GM13976 (cell line): ENCODE results near the gene SLC35F1.

Source experiments
- DNase-seq: peaks from one replicate; pipeline ENCODE4 v3.0.0; 2012; ENCODE audit warnings: low spot score
- in situ Hi-C: fragments of 300-500 bp; cut with MboI; formaldehyde crosslinking; loops from one replicate; pipeline ENCODE4 v1.12.0; 2022; ENCODE audit warnings: low sequenced_read_pairs, mixed read lengths, inconsistent platforms; ENCODE audit not compliant: unreplicated experiment
- TF ChIP-seq, protein P1 (sequence below): IDR thresholded peaks from 2 replicates; pipeline ENCODE4 v1.5.1; 2012; ENCODE audit warnings: borderline replicate concordance, mild to moderate bottlenecking; ENCODE audit not compliant: insufficient read depth; ENCODE audit errors: extremely low read depth, missing control alignments, control extremely low read depth

Gene SLC35F1

DNA sequence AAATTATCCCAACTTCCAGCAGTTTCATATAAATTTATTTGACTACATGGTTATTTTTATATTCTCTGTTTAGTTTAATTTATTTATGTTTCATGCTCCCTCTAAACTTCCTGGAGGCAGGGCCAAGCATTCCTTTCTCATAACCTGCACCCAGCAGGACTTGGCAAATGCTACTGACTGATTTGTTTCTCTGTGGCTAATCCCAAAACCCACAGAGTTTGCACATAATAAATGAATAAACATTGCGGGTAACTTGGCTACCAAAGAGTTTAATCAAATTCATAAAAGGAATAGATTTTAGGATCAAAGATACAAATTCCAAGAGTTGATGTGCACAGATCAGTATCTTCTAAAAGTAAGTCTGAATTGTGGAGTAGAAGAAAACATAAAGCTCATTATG lies 239.5 kb downstream of the SLC35F1 start:
- TF ChIP-seq, protein P1, sequence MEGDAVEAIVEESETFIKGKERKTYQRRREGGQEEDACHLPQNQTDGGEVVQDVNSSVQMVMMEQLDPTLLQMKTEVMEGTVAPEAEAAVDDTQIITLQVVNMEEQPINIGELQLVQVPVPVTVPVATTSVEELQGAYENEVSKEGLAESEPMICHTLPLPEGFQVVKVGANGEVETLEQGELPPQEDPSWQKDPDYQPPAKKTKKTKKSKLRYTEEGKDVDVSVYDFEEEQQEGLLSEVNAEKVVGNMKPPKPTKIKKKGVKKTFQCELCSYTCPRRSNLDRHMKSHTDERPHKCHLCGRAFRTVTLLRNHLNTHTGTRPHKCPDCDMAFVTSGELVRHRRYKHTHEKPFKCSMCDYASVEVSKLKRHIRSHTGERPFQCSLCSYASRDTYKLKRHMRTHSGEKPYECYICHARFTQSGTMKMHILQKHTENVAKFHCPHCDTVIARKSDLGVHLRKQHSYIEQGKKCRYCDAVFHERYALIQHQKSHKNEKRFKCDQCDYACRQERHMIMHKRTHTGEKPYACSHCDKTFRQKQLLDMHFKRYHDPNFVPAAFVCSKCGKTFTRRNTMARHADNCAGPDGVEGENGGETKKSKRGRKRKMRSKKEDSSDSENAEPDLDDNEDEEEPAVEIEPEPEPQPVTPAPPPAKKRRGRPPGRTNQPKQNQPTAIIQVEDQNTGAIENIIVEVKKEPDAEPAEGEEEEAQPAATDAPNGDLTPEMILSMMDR = no peak
- in situ Hi-C loops = no loop called here

DNA sequence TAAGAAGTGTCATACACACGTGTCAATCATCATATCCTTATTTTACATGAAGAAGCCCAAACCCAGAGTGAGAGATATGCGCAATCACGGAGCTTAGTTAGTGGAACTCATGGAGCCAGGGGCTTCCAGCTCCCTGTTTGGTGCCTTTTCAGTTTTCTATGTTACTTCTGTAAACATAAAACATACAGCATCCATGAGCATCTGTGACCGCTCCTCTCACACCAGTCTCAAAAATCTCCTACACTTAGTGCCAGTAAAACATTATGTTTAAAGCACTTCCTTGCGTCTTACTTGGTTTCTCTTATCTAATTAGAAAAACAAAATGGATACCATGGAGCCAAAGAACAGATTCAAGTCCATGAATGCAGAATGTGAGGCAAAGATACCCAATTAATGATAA lies 240.4 kb downstream of the SLC35F1 start:
- DNase-seq = no peak
- in situ Hi-C loops = no loop called here
- TF ChIP-seq, protein P1 = no peak

More for the DNA sequence above, 239.5 kb downstream of the SLC35F1 start:
- no peak for DNase-seq

DNA sequence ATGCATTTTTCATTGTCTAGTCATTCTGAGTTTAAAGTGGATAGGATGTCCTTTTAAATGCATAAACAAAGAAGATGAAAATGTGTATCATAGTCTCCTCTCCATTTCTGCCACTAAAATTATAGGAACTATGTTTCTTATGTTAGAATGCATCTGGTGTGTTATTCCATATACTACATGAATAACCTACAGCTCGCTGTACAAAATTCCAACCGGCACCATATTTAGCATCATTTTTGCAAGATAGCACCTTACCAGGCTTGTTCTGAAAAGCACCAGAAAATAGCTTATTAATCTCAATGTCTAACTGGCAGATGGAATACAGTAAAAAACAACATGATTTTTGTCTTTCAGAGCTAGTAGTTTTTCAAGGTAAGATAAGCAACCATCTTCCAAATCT lies 241.5 kb downstream of the SLC35F1 start:
- in situ Hi-C loops = no loop called here
- no peak for DNase-seq
- TF ChIP-seq, protein P1 = no peak

DNA sequence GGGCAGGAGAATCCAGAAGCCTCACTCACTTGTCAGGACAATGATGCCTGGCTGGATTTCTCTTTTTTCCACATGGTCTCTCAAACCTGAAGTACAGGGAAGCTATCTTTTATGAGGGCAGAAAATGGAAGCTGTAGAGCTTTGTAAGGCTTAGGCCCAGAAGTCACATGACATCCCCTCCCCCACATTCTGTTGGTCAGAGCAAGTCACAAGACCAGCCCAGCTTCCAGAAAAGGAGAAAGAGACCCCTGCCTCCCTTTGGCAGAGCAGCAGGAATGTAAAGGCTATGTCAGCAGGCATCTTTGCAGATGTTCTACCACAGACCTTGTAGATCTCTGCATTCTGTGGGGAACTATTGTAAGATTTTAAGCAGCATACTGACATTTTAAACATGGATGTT lies 245.5 kb downstream of the SLC35F1 start:
- in situ Hi-C loops = no loop called here
- no peak for DNase-seq
- TF ChIP-seq, protein P1 = no peak

DNA sequence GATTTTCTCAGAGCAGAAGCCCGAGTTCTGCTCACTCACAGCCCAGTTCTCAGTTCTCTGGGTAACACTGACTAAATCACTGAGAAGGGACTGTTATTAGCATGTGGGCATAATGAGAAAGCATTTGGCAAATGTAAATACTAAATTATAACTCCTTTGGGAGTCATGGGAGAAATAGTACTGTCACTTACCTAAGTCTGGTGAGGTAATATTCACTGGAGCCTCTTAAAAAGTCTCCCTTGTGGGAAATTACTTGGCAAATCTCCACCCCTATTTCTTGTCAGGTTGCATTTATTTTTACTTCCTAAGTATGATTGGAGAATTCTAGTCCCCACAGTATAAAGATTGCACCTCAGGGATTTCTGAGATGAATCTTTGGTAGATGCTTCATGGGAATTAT lies 254.3 kb downstream of the SLC35F1 start:
- in situ Hi-C loops = no loop called here
- DNase-seq = no peak
- TF ChIP-seq, protein P1 = no peak

DNA sequence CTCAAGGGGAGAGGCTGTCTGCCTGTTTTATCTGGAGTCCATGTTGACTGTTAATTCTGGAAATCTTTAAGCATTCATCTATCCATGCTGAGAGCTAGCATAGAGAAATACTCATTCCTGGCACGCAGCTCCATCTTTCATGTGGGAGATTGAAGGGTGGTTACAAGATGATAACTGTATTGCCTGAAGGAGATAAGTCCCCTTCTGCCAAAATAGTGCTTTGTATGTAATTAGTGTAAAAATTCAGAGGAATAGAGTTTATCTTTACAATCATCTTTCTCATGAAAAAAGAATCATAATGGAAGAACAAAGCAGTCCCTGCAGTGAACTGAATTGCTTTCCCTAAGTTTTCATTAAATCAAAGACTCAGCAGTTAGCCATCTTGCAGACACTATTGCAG lies 256.5 kb downstream of the SLC35F1 start:
- in situ Hi-C loops = no loop called here
- TF ChIP-seq, protein P1 = no peak
- DNase-seq = no peak

DNA sequence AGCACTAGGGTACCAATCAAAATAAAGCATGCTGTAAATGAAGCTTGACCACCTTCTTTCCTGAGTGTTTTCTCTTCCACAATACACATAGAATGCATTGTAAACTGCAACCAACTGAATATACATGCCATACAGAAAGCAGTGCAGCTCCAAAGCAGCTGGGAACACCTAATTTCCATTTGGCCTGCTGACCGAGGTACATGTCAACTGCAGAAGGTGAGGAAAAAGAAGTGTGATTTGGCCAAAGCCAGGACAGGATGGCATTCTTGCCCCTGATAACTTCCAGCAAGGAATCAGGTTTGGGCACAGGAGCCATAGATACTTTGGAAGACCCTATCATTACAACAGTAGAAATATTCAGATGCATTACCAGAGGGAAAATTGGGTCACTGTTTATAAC lies 258.4 kb downstream of the SLC35F1 start:
- in situ Hi-C loops = no loop called here
- TF ChIP-seq, protein P1 = no peak
- no peak for DNase-seq
